Measurements from ENCODE around the gene CDK14. TPM values are rescaled to one million over a fixed set of nuclear protein-coding genes. Genes with fewer than 3 reads are reported as not detected.

The CDK14 gene
- total and polyA plus RNA-seq, 9 donors: 12.6 to 54.1 (median 43.8) TPM

DNA sequence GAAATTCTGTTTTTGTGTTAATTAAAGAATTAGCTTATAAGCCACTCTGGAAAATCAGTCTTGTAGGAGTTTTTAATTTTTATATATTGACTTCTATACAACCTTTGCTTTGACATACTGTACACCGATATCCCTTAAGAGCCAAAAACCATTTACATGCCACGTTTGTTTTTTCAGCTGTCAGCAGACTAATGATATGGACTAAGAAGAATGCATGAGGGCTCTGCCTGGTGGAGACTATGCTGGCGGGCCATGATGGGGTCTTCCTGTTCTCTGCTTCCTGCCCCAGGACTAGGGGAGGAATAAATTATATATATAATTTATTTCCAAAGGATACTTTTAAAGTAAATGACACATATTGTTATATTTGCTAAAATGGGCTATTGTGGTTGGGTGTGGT is 96.3 kb downstream of the CDK14 start:
- TF ChIP-seq, protein P1, sequence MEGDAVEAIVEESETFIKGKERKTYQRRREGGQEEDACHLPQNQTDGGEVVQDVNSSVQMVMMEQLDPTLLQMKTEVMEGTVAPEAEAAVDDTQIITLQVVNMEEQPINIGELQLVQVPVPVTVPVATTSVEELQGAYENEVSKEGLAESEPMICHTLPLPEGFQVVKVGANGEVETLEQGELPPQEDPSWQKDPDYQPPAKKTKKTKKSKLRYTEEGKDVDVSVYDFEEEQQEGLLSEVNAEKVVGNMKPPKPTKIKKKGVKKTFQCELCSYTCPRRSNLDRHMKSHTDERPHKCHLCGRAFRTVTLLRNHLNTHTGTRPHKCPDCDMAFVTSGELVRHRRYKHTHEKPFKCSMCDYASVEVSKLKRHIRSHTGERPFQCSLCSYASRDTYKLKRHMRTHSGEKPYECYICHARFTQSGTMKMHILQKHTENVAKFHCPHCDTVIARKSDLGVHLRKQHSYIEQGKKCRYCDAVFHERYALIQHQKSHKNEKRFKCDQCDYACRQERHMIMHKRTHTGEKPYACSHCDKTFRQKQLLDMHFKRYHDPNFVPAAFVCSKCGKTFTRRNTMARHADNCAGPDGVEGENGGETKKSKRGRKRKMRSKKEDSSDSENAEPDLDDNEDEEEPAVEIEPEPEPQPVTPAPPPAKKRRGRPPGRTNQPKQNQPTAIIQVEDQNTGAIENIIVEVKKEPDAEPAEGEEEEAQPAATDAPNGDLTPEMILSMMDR (IDR thresholded peaks at IDR 0.05): no peak
- no peak for TF ChIP-seq POLR2A (IDR thresholded peaks at IDR 0.05)
- TF ChIP-seq EP300 (IDR thresholded peaks at IDR 0.05): no peak
- Histone ChIP-seq H3K9me3 (no peaks in the 10 kb centered on the region), H3K36me3 (no peaks in the 10 kb centered on the region), H3K27ac (no peak overlapping the region), H3K4me1 (ENCODE audit: insufficient read depth) (no peaks in the 10 kb centered on the region), H3K27me3 (no peaks in the 10 kb centered on the region), H3K4me3 (no peak overlapping the region)
- no peak for DNase-seq
- WGBS, 3 donors: 54 to 64% (median 56%) methylated on average over 3 of the region's 3 CpGs
- intact Hi-C loops (cut with DNase I): no loop called here

DNA sequence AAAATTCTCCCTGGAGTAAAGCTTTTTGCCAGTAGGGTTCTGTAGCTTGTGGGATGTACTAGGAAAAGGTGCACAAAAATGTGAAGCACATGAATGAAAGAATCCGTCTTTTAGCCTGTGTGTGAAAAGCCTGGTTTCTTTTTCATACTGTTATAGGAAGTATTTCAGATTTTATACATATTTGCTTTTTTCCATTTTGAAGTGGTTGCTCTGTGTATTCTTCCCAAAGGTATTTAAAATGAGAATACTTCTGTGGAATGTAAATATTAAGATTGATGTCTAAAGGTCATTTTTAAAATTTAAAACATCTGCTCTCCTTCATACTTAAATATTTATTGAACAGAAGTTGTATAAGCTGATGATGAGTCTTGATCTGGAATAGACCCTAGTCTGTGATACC is 96.8 kb downstream of the CDK14 start:
- DNase-seq: no peak
- intact Hi-C loops (cut with DNase I): no loop called here
- no peaks in the 10 kb centered on the region for H3K4me1 ChIP-seq (ENCODE audit: insufficient read depth)
- 58 to 74% (median 73%) methylated on average over 1 of the region's 1 CpG for WGBS, 3 donors
- H3K27ac ChIP-seq: no peak overlapping the region
- no peaks in the 10 kb centered on the region for H3K9me3 ChIP-seq
- TF ChIP-seq EP300 (IDR thresholded peaks at IDR 0.05) (no peak), POLR2A (IDR thresholded peaks at IDR 0.05) (no peak)
- TF ChIP-seq, protein P1 (IDR thresholded peaks at IDR 0.05): no peak
- no peak overlapping the region for H3K4me3 ChIP-seq
- no peaks in the 10 kb centered on the region for H3K27me3 ChIP-seq
- no peaks in the 10 kb centered on the region for H3K36me3 ChIP-seq

DNA sequence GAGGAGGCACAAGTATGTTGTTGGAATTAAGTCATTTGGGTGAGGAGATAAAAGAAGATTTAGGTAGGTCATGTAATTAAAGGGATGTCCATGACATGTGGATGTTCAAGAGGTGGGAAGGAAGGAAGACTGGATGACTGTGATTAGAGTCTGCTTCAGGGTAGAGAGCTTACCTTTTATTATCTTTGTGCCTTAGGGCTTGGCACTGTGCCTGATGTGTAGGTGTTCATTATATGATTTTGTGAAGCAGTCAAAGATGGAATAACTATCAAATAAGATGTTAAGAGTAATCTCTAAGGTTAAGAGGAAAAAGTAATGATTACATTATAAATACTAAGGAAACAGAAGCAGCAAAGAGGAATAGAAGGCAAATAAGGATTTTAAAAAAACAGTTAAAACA is 97.8 kb downstream of the CDK14 start:
- TF ChIP-seq, protein P1 (IDR thresholded peaks at IDR 0.05): no peak
- no peak for TF ChIP-seq EP300 (IDR thresholded peaks at IDR 0.05)
- H3K36me3 ChIP-seq: no peaks in the 10 kb centered on the region
- no peak overlapping the region for H3K27ac ChIP-seq
- H3K4me3 ChIP-seq: no peak overlapping the region
- H3K9me3 ChIP-seq: no peaks in the 10 kb centered on the region
- no peaks in the 10 kb centered on the region for H3K27me3 ChIP-seq
- DNase-seq: no peak
- H3K4me1 ChIP-seq (ENCODE audit: insufficient read depth): no peaks in the 10 kb centered on the region
- intact Hi-C loops (cut with DNase I): no loop called here

DNA sequence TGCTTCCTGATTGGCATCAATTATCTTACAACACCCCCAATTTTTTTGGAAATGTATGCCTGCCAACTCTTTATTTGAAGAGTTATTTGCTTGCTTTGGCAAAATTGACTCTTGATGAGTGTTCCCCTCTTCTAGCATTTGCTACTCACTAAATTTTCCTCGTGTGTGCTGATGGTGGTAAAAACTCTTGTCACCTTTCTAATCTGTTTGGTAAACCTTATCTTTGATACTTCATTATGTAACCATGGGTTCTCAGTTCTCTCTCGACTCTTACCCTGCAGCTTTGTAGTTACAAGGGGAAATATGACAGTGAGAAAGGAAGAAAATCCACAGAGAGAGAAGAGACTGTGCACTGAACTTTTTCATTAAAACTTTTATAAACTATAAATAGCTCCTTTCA is 102.5 kb downstream of the CDK14 start:
- no peaks in the 10 kb centered on the region for H3K9me3 ChIP-seq
- no peak for TF ChIP-seq POLR2A (IDR thresholded peaks at IDR 0.05)
- TF ChIP-seq EP300 (IDR thresholded peaks at IDR 0.05): no peak
- TF ChIP-seq, protein P1 (IDR thresholded peaks at IDR 0.05): no peak
- intact Hi-C loops (cut with DNase I): no loop called here
- H3K27me3 ChIP-seq: no peaks in the 10 kb centered on the region
- no peaks in the 10 kb centered on the region for H3K4me1 ChIP-seq (ENCODE audit: insufficient read depth)
- WGBS, 3 donors: 49 to 59% (median 57%) methylated on average over 2 of the region's 2 CpGs
- H3K4me3 ChIP-seq: no peak overlapping the region
- no peak overlapping the region for H3K27ac ChIP-seq
- H3K36me3 ChIP-seq: no peaks in the 10 kb centered on the region
- no peak for DNase-seq

DNA sequence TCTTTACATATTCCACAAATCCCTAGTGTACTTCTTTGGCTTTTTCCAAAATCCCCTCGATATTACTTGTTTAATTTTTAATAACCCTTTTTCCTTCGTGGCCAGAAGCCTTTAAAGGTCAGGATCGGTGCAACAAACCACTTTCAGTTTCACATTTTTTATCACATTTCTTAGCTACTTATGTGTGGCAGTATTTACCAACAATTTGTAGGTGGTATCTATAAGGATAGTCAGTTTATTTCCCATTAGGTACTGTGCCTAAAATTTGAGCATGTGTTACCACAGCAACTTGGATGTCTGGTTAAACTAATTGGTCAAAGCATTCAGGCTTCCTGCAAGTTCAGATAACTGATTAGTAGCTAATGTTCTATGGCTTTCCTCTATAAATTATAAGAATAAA is 104.9 kb downstream of the CDK14 start:
- Histone ChIP-seq H3K27ac (no peak overlapping the region), H3K9me3 (no peaks in the 10 kb centered on the region), H3K4me1 (ENCODE audit: insufficient read depth) (no peaks in the 10 kb centered on the region), H3K4me3 (no peak overlapping the region), H3K36me3 (no peaks in the 10 kb centered on the region), H3K27me3 (no peaks in the 10 kb centered on the region)
- intact Hi-C loops (cut with DNase I): loop anchor here in 1 of 4 donors (10.0 kb wide), 1 partner anchor 106 kb away; the partner anchor contains the start of gene CDK14
- TF ChIP-seq, protein P1 (IDR thresholded peaks at IDR 0.05): no peak
- WGBS, 3 donors: 14 to 31% (median 24%) methylated on average over 3 of the region's 3 CpGs
- no peak for DNase-seq

Data from ovary (tissue), 9 donors.